Stimulated activated CD4-positive, alpha-beta T cell treated with anti-CD3 and anti-CD28 coated beads, Interleukin-2, amount 100 ng/mL, for 4 hours (primary cell): Measurements from ENCODE around the gene KDM5B.
A peak's percentile ranks its signal among the peaks of the same experiment; 100 is the strongest.
"Not testable (repeated sequence)": the region's sequence is repeated elsewhere in the genome, so short reads cannot be mapped to it uniquely, and the experiment has no call there.

Source experiments
- DNase-seq: peaks from one replicate; pipeline ENCODE4 v3.0.0-alpha.2; 2020; ENCODE audit warnings: low read depth

The KDM5B gene

DNA sequence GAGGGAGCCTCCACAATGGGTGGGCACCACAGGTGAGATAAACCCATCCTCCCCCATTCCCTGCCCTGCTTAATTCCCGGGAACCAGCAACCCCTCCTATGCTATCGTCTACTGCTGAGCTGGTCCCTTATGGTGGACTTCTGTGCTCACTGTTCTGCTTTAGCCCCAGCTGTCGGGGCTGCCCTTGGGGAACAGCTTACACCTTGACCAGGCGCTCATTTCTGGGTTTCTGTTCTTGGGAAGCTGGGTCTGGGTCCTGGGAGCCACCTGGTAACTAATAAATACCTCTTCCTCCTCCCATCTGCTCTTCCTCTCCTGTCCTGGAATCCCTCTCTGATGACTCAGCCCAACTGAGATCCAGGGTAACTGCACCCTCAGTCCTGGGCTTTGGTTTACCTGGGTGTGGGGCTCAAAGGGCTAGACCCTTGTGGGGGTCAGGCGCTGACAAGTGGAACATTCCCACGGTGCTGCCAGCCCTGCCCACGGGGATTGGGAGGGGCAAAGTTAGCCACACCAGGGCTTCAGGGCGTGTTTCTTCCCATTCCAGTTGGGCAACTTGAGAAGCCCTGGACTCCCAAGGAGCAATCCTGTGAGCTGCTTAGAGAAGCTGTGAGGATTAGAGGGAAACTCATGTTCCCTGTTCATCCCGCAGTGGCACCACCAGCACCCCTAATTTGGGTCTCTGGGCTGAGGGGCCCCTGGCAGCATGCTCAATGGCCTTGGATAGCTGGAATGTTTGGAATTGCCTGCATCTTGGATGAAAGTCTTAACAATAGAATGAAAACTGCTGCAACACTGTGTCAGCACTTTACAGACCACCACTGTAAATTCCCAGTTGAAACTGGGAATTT is 4.2 kb upstream of the KDM5B start:
- no peak for DNase-seq

DNA sequence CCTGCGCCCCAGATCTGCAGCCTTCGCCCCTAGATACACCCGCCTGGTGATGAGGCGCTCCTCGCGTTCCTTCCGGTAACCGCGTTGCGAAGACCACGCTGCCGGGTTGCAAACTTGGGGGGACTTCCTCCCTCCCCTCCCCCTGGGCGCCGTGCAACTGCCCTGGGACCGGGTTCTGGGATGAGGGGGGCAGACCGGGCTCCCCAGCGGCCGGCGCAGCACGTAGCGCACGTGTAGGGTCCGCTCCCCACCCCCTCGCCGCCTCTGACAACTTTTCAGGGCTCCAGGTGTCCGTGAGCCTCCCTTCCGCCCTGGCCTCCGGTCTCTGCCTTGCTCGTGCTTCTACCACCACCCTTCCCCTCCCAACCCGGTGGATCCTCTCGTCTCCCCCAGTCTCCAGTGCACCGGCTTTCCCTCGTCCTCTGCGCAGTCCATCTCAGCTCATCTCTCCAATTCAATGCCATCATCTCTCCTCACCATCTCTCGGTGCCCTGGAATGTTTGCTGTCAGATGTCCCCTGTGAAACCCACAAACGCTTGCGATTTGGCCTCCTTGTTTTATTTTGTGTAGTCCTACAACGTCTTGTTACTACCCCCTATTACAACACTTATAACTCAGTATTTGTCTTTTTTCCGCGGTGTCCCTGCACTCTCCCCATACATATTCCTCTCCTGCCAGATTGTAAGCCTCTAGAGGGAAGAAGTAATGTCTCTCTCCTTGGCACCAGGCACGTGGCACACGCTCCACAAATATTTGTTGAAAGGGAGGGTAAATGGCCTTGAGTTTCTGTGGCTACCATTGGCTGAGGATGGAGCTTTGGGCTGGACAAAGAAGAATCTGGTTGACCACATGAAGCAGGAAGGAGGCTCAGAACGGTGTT is 3.3 kb upstream of the KDM5B start:
- no peak for DNase-seq

- DNase-seq = peak; percentile 81
These were observed 2.5 kb upstream of the KDM5B start, which contains the start of gene PCAT6 for GRCh38 chr1:202810615-202811295. Gene PCAT6, plus strand, starts transcription at chr1:202810954.

DNA sequence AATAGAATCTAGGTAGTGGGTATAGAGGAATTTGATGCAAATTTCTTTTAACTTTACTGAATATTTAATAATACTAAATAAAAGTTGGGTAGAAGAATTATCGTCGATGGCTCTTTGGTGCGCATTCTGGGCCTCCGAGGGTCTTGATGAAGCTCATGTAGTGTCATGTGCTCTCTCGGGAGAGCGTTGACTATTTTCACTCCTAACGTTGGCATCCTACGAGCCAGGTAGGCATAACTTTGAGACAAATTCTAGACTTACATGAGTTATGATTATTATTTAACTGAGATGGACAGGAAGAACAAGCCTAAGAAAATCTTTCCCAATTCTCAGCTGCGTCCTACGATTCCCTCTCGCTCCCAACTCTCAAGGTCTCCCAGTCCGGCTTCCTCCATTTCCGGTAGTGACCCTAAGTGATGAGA is 2.0 kb upstream of the KDM5B start:
- no peak for DNase-seq

- no peak for DNase-seq
These were observed 1.5 kb upstream of the KDM5B start for GRCh38 chr1:202809597-202810159.

- DNase-seq = peak; percentile 64
These were observed 733 bp downstream of the KDM5B start for GRCh38 chr1:202807451-202807925.

- DNase-seq = peak; percentile 2
These were observed 1.3 kb downstream of the KDM5B start for GRCh38 chr1:202806845-202807450.

DNA sequence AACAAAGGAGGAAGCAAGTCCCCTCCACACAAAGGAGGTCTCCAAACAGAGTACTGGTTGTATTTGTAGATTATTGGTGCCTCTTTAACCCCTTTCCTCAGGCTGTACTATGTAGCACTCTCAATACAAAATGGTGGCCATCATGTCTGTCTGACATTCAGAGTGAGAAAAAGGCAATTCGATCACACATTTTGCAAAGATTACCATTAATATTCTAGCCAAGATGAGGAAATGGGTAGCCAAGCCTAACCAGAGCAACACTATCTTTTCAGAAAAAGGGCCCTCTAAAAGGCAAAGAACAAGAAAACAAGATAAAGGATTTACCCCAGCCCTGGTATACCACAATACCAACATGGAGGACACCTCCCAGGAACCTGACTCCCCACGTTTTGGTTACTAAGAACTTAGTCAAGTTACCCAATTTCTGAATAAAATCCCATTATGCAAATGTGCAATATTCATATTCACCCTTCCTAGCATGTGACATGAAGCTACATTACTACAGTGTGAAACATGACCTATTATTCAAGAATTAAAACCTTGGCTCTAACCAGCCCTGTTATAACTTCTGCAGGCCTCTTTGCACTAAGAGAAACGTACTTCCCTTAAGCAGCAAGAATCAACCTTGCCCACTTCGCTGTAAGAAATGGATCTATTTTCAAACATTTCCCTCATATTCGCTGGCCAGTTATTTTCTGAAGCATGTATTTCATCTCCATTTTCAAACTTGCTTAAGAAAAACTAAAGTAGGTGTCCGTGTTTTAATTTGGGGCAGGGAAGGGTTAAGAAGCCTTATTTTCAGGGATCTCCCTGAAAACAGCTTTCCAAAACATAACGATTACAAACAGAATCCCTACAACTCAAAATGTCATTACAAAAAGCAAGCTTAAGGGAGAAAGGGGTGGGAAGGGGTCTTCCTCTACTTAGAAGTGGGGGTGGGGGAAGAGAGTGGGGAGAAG is 2.1 kb downstream of the KDM5B start:
- peak; percentile 13 for DNase-seq

DNA sequence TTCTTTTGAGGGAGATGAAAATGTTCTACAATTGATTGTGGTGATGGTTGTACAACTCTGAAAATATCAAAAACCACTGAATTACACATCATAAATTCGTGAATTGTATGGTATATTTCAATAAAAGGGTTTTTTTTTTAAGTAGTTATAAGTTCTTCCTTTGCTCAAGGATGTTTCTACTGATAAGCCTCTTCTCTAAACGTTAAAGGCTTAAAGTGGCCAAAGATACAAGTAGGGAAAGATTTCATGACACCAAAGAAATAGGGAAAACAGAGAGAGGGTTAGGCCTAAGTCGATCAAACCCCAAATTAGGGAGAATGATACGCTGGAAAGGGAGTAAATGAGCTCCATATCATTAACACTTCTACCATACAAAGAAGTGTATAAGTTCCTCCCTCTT is 4.1 kb downstream of the KDM5B start:
- no peak for DNase-seq

GRCh38 chr1:202802998-202803932 is 5.0 kb downstream of the KDM5B start:
- DNase-seq = peak; percentile 5

GRCh38 chr1:202802034-202802433 is 6.2 kb downstream of the KDM5B start:
- DNase-seq = no peak

DNA sequence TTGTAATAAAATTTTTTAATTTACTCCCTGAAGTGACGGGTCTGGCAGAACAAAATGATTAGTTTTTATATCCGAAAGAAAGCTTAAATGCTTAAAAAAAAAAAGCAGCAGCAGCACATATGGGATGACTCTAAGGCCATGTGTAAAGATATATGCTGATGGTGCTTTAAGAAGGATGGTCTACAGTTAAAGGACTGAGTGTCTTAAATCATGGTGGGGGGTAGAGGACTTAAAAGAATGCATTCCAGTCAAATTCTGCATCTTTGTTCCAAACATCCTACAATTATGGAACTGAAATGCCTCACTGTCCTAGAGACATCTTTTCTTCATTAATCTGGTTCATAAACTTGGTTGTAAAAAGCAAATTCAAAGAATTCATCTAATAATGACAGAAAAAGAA is 7.0 kb downstream of the KDM5B start:
- no peak for DNase-seq

DNA sequence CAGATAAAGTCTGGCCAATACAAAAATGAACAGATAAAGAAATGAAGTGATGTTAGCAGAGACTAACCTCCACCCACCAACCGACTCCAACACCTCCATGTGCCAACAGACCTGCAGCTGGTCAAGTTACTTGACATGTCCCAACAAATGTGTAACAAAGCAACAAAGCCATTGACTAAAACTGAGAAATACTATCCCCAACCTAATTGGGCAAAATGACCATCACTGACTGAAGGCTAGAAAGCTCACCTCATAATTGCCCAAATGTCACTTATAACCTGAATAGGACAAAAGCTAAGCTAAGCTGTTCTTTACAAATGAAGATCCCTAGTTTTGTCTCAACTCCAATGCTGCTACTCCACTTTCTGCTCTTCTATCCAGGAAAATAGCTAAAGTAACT is 7.5 kb downstream of the KDM5B start:
- no peak for DNase-seq

GRCh38 chr1:202798792-202799331 is 9.4 kb downstream of the KDM5B start:
- no peak for DNase-seq

DNA sequence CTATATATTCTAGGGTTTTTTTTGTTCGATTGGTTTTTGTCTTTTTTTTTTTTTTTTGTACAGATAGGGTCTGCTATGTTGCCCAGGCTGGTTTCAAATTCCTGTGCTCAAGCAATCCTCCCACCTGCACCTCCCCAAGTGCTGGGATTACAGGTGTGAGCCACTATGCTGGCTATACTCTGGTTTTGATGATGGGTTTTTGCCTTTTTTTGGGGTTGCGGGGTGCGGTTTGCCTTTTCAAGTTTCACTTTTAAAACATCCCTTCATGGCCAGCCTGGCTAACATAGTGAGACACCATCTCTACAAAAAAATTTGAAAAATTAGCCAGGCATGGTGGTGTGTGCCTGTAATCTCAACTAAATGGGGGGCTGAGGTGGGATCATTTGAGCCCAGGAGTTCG is 10.0 kb downstream of the KDM5B start:
- DNase-seq = no peak

DNA sequence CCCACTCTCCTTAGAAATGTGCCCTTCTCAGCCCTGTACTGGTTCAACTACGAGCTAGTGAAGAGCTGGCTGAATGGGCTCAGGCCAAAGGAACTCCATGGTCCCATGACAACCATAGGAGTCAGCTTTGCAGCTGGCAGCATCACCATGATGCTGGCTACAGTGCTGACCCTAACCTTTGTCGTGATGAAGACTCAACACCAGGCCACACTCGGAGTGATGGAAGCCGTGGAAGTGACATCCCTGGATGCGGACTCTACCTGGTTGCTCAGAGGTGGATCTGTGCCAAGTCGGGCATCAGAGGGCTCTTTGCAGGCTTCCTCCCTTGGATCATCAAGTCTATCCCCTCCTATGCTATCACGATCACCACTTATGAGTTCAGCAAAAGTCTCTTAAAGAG is 11.6 kb downstream of the KDM5B start:
- no peak for DNase-seq

GRCh38 chr1:202794931-202795330 is 13.3 kb downstream of the KDM5B start:
- DNase-seq = not testable (repeated sequence)

DNA sequence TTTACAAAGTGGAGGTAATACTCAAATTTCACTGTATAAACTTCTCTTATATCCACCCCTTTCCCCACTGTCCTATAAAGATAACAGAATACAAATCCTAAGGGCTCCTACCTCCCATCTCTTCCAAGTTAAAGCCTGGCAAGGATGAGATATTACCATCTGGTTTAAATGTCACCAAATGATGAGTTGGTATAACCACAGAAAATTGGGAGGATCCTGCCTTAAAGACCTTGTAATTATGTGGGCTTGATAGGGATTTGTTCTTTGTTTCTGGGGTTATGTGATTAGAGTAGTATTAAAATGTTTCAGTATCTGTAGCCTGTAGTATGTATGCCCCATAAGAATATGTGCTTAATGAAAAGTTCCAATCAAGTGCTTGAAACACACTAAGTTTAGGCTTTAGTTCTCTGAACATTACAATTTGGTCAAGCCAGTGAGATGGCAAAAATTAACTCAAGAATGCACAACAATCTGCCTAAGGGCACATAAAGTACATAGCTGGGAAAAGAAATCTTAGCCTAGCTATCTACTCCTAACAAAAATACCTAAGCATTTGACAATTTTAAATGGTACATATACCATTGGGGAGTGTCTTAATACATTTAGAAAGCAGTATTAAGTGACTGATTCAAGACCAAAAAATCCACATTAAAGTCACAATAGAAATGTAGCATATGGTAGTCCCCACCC is 14.0 kb downstream of the KDM5B start:
- no peak for DNase-seq
